Measurements from ENCODE around the gene SLC17A7.

The SLC17A7 gene

DNA sequence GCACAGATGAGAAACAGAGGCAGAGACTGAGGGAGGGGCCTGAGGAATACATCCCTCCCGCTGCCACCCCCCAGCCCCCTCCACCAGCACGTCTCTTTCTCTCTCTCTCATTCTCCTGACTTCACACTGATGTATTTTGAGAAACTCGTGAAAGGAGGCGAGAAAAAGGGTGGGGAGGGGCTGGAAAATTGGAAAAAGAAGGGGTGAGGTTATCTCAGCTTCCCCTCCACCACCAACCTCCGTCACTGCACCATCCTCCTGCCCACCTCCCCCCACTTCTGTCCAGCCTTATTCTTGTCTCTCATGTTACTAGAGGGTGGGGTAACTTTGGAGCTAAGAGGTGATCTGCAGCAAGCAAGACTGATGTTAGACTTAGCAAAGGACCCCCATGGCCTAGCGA, 1.5 kb downstream of the SLC17A7 start:
- Histone ChIP-seq H3K27ac (no peak overlapping the region), H3K4me3 (ENCODE audit: low read depth, low read length) (no peak overlapping the region), H3K27me3 (replicated peaks) (peaks cover 63% of the 10 kb centered on the region), H3K36me3 (replicated peaks) (no peaks in the 10 kb centered on the region)
- TF ChIP-seq, protein P1, sequence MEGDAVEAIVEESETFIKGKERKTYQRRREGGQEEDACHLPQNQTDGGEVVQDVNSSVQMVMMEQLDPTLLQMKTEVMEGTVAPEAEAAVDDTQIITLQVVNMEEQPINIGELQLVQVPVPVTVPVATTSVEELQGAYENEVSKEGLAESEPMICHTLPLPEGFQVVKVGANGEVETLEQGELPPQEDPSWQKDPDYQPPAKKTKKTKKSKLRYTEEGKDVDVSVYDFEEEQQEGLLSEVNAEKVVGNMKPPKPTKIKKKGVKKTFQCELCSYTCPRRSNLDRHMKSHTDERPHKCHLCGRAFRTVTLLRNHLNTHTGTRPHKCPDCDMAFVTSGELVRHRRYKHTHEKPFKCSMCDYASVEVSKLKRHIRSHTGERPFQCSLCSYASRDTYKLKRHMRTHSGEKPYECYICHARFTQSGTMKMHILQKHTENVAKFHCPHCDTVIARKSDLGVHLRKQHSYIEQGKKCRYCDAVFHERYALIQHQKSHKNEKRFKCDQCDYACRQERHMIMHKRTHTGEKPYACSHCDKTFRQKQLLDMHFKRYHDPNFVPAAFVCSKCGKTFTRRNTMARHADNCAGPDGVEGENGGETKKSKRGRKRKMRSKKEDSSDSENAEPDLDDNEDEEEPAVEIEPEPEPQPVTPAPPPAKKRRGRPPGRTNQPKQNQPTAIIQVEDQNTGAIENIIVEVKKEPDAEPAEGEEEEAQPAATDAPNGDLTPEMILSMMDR (IDR thresholded peaks at IDR 0.05; ENCODE audit: low read depth, low read length, missing control alignments) = no peak
- in situ Hi-C loops (cut with HindIII; ENCODE audit: low pct_ligation_motif_present, low sequenced_read_pairs) = no loop called here
- DNase-seq = no peak

DNA sequence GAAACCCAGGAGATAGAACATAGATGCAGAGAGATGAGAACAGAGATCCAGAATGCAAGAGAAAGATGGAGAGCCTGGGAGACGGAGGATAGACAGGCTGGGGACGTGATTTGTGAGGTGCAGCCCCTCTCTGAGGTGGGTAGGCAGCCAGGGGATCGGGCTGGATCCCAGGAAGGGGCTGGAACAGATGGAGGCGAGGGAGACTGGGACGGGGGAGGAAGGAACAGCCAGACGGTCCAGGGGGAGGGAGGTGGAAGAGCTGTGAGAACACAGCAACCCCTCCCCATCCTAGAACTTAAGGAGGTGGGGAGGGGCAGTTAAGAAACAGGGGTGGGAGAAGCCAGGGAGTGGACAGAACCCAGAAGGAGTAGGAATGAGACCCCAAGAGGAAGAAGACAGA, 3.1 kb downstream of the SLC17A7 start:
- TF ChIP-seq, protein P1 (IDR thresholded peaks at IDR 0.05; ENCODE audit: low read depth, low read length, missing control alignments) = no peak
- no peaks in the 10 kb centered on the region for H3K36me3 ChIP-seq (replicated peaks)
- H3K4me3 ChIP-seq (ENCODE audit: low read depth, low read length) = no peak overlapping the region
- in situ Hi-C loops (cut with HindIII; ENCODE audit: low pct_ligation_motif_present, low sequenced_read_pairs) = no loop called here
- H3K27me3 ChIP-seq (replicated peaks) = peaks cover 74% of the 10 kb centered on the region
- no peak for DNase-seq
- H3K27ac ChIP-seq = no peak overlapping the region

DNA sequence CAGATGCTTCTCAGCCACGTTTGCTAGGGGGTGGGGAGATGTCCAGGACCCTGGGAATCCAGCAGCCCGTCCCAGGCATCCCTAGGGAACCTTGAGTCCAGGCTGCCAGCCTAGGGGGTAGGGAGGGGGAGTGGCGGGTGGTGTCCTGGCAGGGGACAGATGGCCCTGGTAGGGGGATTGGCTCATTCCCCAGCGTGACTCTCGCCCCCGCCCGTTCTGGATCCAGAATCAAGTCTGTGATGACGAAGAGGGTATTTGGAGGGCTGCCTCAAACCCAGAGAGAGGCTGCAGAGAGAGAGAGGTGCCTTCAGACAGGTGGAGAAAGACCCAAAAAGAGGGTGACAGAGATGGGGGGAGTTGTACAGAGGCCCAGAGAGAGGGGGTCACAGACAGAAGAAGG, 4.1 kb downstream of the SLC17A7 start:
- DNase-seq = no peak
- H3K27me3 ChIP-seq (replicated peaks) = peaks cover 82% of the 10 kb centered on the region

DNA sequence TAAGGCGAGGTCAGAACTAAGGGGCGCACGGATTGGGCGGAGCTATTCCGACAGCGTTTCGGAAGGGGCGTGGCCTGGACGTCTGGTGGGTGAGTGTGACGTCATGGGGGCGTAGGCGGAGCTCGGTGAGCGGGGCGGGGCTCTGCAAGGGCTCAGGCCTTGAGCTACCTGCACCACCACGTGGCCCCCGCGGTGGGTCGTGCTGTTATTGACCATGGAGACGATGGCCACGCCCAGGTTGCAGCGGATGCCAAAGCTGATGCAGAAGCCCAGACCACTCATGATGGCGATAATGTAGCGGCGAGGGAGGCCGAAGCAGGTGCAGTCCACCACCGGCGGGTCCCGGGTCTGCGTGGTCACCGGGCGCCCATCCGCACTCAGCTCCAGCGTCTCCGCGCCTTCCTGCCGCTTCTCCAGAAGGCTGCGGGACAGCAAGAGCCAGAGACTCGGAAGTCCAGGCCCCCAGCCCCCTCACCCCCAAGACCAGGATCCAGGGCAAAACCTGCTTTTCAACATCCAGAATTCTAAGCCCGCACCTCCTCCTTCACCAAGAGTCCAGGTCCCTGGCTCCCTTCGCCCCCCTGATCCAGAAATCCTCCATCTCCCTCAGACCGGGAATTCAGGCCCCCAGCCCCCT, 4.8 kb downstream of the SLC17A7 start:
- Histone ChIP-seq H3K27me3 (replicated peaks) (peaks cover 82% of the 10 kb centered on the region), H3K27ac (no peak overlapping the region), H3K4me3 (ENCODE audit: low read depth, low read length) (no peak overlapping the region), H3K36me3 (replicated peaks) (no peaks in the 10 kb centered on the region)
- TF ChIP-seq, protein P1 (IDR thresholded peaks at IDR 0.05; ENCODE audit: low read depth, low read length, missing control alignments) = no peak
- DNase-seq = no peak
- in situ Hi-C loops (cut with HindIII; ENCODE audit: low pct_ligation_motif_present, low sequenced_read_pairs) = no loop called here

More for the DNA sequence above, 4.1 kb downstream of the SLC17A7 start:
- TF ChIP-seq, protein P1 (IDR thresholded peaks at IDR 0.05; ENCODE audit: low read depth, low read length, missing control alignments) = no peak
- Histone ChIP-seq H3K4me3 (ENCODE audit: low read depth, low read length) (no peak overlapping the region), H3K27ac (no peak overlapping the region), H3K36me3 (replicated peaks) (no peaks in the 10 kb centered on the region)
- in situ Hi-C loops (cut with HindIII; ENCODE audit: low pct_ligation_motif_present, low sequenced_read_pairs) = no loop called here

DNA sequence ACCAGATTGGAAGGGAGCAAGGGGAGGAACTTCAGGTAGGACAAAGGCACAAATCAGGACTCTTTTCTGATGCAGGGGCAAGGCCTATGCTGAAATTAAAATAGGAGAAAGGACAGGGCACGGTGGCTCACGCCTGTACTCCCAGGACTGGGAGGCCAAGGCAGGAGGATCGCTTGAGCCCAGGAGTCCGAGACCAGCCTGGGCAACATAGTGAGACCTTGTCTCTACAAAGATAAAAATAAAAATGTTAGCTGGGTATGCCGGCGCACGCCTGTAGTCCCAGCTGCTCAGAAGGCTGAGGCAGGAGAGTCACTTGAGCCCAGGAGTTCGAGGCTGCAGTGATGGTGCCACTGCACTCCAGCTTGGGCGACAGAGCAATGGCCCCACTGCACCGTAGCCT, 5.7 kb downstream of the SLC17A7 start:
- no peak overlapping the region for H3K4me3 ChIP-seq (ENCODE audit: low read depth, low read length)
- in situ Hi-C loops (cut with HindIII; ENCODE audit: low pct_ligation_motif_present, low sequenced_read_pairs) = no loop called here
- TF ChIP-seq, protein P1 (IDR thresholded peaks at IDR 0.05; ENCODE audit: low read depth, low read length, missing control alignments) = no peak

More for the DNA sequence above, 5.7 kb downstream of the SLC17A7 start:
- Histone ChIP-seq H3K36me3 (replicated peaks) (no peaks in the 10 kb centered on the region), H3K27me3 (replicated peaks) (peaks cover 82% of the 10 kb centered on the region), H3K27ac (no peak overlapping the region)
- DNase-seq = no peak

Measured in brain microvascular endothelial cell (primary cell).